NK-92 (cell line): Measurements from ENCODE around the gene OR4E1.
"Not testable (repeated sequence)": the region's sequence is repeated elsewhere in the genome, so short reads cannot be mapped to it uniquely, and the experiment has no call there.

ENCODE experiments used
- DNase-seq: peaks from one replicate; lab custom pipeline; 2025; ENCODE audit not compliant: unreplicated experiment; lab: John Stamatoyannopoulos, UW

OR4E1 gene, protein sequence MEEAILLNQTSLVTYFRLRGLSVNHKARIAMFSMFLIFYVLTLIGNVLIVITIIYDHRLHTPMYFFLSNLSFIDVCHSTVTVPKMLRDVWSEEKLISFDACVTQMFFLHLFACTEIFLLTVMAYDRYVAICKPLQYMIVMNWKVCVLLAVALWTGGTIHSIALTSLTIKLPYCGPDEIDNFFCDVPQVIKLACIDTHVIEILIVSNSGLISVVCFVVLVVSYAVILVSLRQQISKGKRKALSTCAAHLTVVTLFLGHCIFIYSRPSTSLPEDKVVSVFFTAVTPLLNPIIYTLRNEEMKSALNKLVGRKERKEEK

GRCh38 chr14:21673718-21674117, at the start of gene OR4E1:
Gene OR4E1, minus strand, starts transcription at chr14:21673818. Its CDS starts 2,883 bp downstream, at chr14:21670935.
- no peak for DNase-seq

DNA sequence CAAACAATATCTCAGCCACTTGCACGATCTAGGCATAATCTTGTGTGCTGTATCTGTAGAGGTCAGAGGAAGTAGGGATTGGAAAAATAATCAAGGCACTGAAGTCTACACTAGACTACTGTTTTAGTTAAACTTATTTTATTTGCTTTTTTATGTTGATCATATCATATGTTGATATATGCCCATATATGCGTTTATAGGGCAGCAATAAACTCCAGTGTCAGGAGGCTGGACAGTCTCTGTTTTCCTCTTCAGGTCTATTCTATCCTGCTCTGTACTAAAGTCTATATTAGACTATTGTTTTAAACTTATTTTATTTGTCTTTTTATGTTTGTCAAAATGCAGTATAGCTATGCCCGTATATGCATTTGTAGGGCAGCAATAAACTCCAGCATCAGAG, 47.9 kb upstream of the OR4E1 start:
- no peak for DNase-seq

GRCh38 chr14:21719841-21720240, 46.2 kb upstream of the OR4E1 start:
- no peak for DNase-seq

- DNase-seq: no peak
Observed at GRCh38 chr14:21714318-21714929, 40.8 kb upstream of the OR4E1 start.

- DNase-seq: no peak
Observed at GRCh38 chr14:21712036-21712435, 38.4 kb upstream of the OR4E1 start.

GRCh38 chr14:21711360-21711961, 37.8 kb upstream of the OR4E1 start:
- no peak for DNase-seq

GRCh38 chr14:21704338-21704737, 30.7 kb upstream of the OR4E1 start:
- no peak for DNase-seq

GRCh38 chr14:21703357-21704326, 30.0 kb upstream of the OR4E1 start:
- no peak for DNase-seq

- no peak for DNase-seq
Observed at GRCh38 chr14:21702316-21702715, 28.7 kb upstream of the OR4E1 start.

GRCh38 chr14:21699551-21699950, 25.9 kb upstream of the OR4E1 start:
- no peak for DNase-seq

- DNase-seq: not testable (repeated sequence)
Observed at GRCh38 chr14:21698538-21698937, 24.9 kb upstream of the OR4E1 start.

DNA sequence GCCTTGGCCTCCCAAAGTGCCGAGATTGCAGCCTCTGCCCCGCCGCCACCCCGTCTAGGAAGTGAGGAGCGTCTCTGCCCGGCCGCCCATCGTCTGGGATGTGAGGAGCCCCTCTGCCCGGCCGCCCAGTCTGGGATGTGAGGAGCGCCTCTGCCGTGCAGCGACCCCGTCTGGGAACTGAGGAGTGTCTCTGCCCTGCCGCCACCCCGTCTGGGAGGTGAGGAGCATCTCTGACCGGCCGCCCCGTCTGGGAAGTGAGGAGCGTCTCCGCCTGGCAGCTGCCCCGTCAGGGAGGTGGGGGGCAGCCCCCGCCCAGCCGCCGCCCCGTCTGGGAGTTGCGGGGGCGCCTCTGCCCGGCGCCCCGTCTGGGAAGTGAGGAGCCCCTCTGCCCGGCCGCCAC, 24.0 kb upstream of the OR4E1 start:
- not testable (repeated sequence) for DNase-seq

DNA sequence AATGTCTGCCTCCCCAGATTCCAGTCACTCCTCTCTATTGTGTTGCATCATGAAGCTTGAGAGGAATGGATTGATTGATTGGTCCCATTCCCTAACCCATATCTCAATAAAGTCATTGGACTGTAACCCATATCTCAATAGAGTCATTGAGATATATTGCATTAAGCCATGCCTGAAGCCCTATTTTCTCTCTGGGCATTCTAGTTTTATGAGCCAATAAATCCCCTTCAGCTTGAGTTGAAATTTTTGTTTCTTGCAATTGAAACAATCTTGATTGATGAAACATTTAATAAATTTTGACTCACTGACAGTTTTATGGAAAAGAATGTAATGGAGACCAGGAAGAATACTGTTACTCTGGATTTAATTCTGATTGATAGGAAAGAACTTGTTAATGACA, 20.8 kb upstream of the OR4E1 start:
- no peak for DNase-seq

DNA sequence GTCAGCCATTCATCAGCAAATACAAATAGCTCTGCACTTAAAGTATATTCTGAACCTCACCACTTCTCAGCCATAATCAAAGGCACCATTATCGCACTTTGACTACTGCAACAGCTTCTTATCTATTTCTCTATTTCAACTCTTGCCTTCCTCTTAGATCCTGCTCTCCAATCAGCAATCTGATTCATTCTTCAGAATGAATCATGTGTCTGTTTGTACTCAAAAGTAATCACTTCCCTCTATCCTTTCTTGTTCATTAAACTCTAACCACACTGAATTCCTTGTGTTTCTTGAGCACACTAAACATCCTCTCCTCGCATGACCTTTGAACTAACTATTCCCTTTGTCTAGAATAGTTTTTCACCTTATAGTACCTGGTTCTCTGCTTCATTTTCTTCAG, 12.8 kb upstream of the OR4E1 start:
- DNase-seq: no peak

DNA sequence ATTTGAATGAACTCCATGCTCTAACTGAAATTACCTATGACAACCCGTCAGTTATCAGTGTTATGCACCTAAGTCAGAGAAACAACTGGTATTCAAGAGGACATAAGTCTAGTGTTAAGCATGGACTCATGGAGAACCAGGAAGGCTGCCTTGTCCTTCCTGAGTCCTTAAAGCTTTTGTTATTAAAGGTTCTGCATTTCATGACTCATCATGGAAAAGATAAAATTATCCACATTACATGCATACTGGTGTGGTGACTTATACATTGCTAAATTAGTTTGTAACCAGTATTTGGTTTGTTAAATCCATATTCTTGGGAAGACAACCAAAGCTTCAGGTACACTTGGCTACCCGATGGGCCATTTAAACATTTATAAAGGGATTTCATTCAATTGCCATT, 6.5 kb upstream of the OR4E1 start:
- DNase-seq: no peak

DNA sequence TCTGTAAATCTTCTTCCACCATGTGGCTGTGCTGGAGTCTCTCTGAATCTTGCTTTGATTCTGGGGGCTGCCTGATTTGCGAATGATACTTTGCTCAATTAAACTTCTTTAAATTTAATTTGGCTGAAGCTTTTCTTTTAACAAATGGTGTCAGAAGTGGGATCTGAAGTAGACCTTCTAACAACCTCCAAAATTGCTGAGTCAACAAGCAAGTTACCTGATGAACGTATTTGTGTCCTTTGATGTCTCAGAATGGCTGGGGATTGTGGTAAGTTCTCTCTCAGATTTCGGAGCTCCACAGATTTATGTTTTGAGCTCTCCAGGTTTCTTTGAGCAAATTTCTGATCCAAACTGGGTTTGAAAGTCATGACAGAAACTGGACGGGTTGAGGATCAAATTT, 1.9 kb upstream of the OR4E1 start:
- no peak for DNase-seq

DNA sequence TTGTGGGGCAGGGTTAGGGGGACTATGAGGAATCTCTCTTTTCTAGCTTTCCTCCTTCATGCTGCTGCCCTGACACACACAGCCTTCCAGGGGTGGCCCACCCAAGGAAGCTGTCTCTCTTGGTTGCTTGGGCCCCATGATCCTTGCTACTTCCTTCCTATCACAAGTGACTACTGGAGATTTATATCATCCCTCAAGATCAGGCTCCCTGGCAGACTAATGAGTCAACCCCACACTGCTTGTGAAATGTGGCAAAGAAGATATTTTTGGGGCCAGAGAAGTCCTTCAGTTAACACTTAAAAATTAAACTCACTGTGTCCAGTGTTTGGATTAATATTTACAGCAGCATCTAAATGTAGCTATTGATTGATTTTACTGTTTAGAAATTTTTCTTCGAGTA, 1.5 kb downstream of the OR4E1 start:
- no peak for DNase-seq

- no peak for DNase-seq
Observed at GRCh38 chr14:21671371-21671770, 2.2 kb downstream of the OR4E1 start.

- DNase-seq: no peak
Observed at GRCh38 chr14:21669284-21669683, 4.3 kb downstream of the OR4E1 start.

- DNase-seq: no peak
Observed at GRCh38 chr14:21668377-21668776, 5.2 kb downstream of the OR4E1 start.

GRCh38 chr14:21656980-21657379, 16.6 kb downstream of the OR4E1 start:
- no peak for DNase-seq
